A549 (cell line): ENCODE data around the gene ACAD8. TPM values are rescaled to one million over a fixed set of nuclear protein-coding genes. Genes with fewer than 3 reads are reported as not detected.

Experiments used
- ATAC-seq, 2 experiments: fragments of 200-7000 bp in 1 of 2; fragments of >200 bp in 1 of 2; cut with Nextera tagmentation in 1 of 2; cut with Tn5 transposase in 1 of 2; 3 replicates each; pipeline versions ENCODE4 v1.8.0 to v1.9.1; 2018 to 2020; ENCODE audit warnings: mild to moderate bottlenecking in 1 of 2, moderate library complexity in 1 of 2
- CTCF ChIA-PET: fragments of 300-600 bp; sonication (Branson Sonifier 250); formaldehyde crosslinking; extraction: SDS; loops from one replicate; lab custom pipeline; 2021; ENCODE audit warnings: antibody characterized with exemption, inconsistent platforms; lab: Yijun Ruan, JAX
- POLR2A ChIA-PET: fragments of 350-600 bp; formaldehyde crosslinking; extraction: SDS; loops from one replicate; lab custom pipeline; 2021; ENCODE audit warnings: antibody characterized with exemption, inconsistent platforms; lab: Yijun Ruan, JAX
- DNase-seq, 2 experiments: peaks; one replicate each; pipeline versions ENCODE4 v3.0.0 to v3.0.0-alpha.2; 2011 to 2016; ENCODE audit warnings: low read depth in 1 of 2, low spot score in 1 of 2
- FAIRE-seq: peaks from 2 replicates; lab custom pipeline; 2011; peaks lifted over from hg19 to GRCh38; lab: Jason Lieb, UNC
- H3K27ac ChIP-seq, 2 experiments: fragments of >200 bp; sonication (Bioruptor Twin); formaldehyde crosslinking; 3 replicates each; pipeline ENCODE4 v1.5.1; 2016 to 2017
- H3K4me1 ChIP-seq: fragments of >200 bp; sonication (Bioruptor Twin); formaldehyde crosslinking; 3 replicates; pipeline ENCODE4 v1.6.1; 2016
- H3K4me2 ChIP-seq: fragments of >200 bp; sonication (Bioruptor Twin); formaldehyde crosslinking; 3 replicates; pipeline ENCODE4 v1.6.1; 2016
- H3K4me3 ChIP-seq: fragments of >200 bp; sonication (Bioruptor Twin); formaldehyde crosslinking; 3 replicates; pipeline ENCODE4 v1.5.1; 2016
- H3K9me3 ChIP-seq: fragments of >200 bp; sonication (Bioruptor Twin); formaldehyde crosslinking; 3 replicates; pipeline ENCODE4 v1.6.1; 2016
- ATOH8 ChIP-seq: fragments of 250-450 bp; sonication (Bioruptor Pico); IDR thresholded peaks from 2 replicates; pipeline ENCODE4 v1.5.0; 2020; ENCODE audit warnings: low read depth, mild to moderate bottlenecking, moderate library complexity
- BHLHE40 ChIP-seq: IDR thresholded peaks from 2 replicates; pipeline ENCODE4 v1.6.1; 2012; ENCODE audit warnings: low read depth, low read length, inconsistent platforms
- CBX8 ChIP-seq: fragments of 200-600 bp; sonication (generic); IDR thresholded peaks from 2 replicates; pipeline ENCODE4 v1.6.1; 2016
- CEBPB ChIP-seq, 2 experiments: fragments of >200 bp in 1 of 2; sonication (Bioruptor Twin) in 1 of 2; formaldehyde crosslinking in 1 of 2; IDR thresholded peaks; 2 replicates each; pipeline ENCODE4 v1.6.1; 2012 to 2016
- CHD2 ChIP-seq: fragments of 150-350 bp; IDR thresholded peaks from 2 replicates; pipeline ENCODE4 v1.6.1; 2014; ENCODE audit warnings: low read length; ENCODE audit not compliant: partially characterized antibody
- CHD4 ChIP-seq: fragments of 200-600 bp; sonication (generic); IDR thresholded peaks from 2 replicates; pipeline ENCODE4 v1.6.1; 2016; ENCODE audit warnings: antibody characterized with exemption, mild to moderate bottlenecking, borderline replicate concordance
- EHMT2 ChIP-seq: fragments of 200-600 bp; sonication (generic); IDR thresholded peaks from 2 replicates; pipeline ENCODE4 v1.6.1; 2016; ENCODE audit warnings: antibody characterized with exemption, low read depth, mild to moderate bottlenecking, moderate library complexity
- FOSB ChIP-seq: fragments of 250-450 bp; sonication (Bioruptor Pico); IDR thresholded peaks from 2 replicates; pipeline ENCODE4 v1.5.0; 2020; ENCODE audit warnings: mild to moderate bottlenecking, moderate library complexity
- FOSL2 ChIP-seq, 2 experiments: fragments of 450-650 bp in 1 of 2; fragments of >200 bp in 1 of 2; sonication (Bioruptor Twin) in 1 of 2; formaldehyde crosslinking; IDR thresholded peaks; 2 replicates each; pipeline versions ENCODE4 v1.5.0 to v1.6.1; 2016 to 2020; ENCODE audit warnings: mild to moderate bottlenecking in 1 of 2, moderate library complexity in 1 of 2
- FOXS1 ChIP-seq: fragments of 250-450 bp; sonication (Bioruptor Pico); IDR thresholded peaks from 2 replicates; pipeline ENCODE4 v1.5.0; 2020; ENCODE audit warnings: mild to moderate bottlenecking, moderate library complexity
- HDAC2 ChIP-seq: fragments of 200-600 bp; sonication (generic); IDR thresholded peaks from 2 replicates; pipeline ENCODE4 v1.6.1; 2016
- JUNB ChIP-seq: fragments of >200 bp; sonication (Bioruptor Twin); formaldehyde crosslinking; IDR thresholded peaks from 2 replicates; pipeline ENCODE4 v1.6.1; 2016
- KDM5A ChIP-seq: fragments of 200-600 bp; sonication (generic); IDR thresholded peaks from 2 replicates; pipeline ENCODE4 v1.6.1; 2016; ENCODE audit warnings: antibody characterized with exemption, mild to moderate bottlenecking
- MAZ ChIP-seq: fragments of 150-350 bp; IDR thresholded peaks from 2 replicates; pipeline ENCODE4 v1.6.1; 2014; ENCODE audit warnings: antibody characterized with exemption, low read depth, low read length, borderline replicate concordance
- NFE2L2 ChIP-seq: fragments of 150-350 bp; conservative IDR thresholded peaks from 2 replicates; pipeline ENCODE4 v1.6.1; 2014; ENCODE audit warnings: low read length
- NPAS2 ChIP-seq: fragments of 250-450 bp; sonication (Bioruptor Pico); IDR thresholded peaks from 2 replicates; pipeline ENCODE4 v1.8.0; 2022; ENCODE audit warnings: mild to moderate bottlenecking, moderate library complexity, borderline replicate concordance
- PHF8 ChIP-seq: fragments of 200-600 bp; sonication (generic); IDR thresholded peaks from 2 replicates; pipeline ENCODE4 v1.6.1; 2016; ENCODE audit warnings: low read depth, mild to moderate bottlenecking, antibody characterized with exemption, moderate library complexity, borderline replicate concordance
- RARB ChIP-seq: fragments of 250-450 bp; sonication (Bioruptor Pico); IDR thresholded peaks from 2 replicates; pipeline ENCODE4 v1.8.0; 2021; ENCODE audit warnings: mild to moderate bottlenecking, moderate library complexity
- SMC3 ChIP-seq: fragments of >200 bp; sonication (Bioruptor Twin); formaldehyde crosslinking; IDR thresholded peaks from 3 replicates; pipeline ENCODE4 v1.6.1; 2018; ENCODE audit warnings: inconsistent platforms
- SREBF2 ChIP-seq: fragments of 450-650 bp; IDR thresholded peaks from 2 replicates; pipeline ENCODE4 v1.6.1; 2014; ENCODE audit warnings: mild to moderate bottlenecking, moderate library complexity
- ZFP36 ChIP-seq: fragments of 450-650 bp; IDR thresholded peaks from 2 replicates; pipeline ENCODE4 v1.6.1; 2014; ENCODE audit warnings: borderline replicate concordance; ENCODE audit not compliant: partially characterized antibody
- ZNF302 ChIP-seq: fragments of 250-450 bp; sonication (Bioruptor Pico); IDR thresholded peaks from 2 replicates; pipeline ENCODE4 v1.9.0; 2021; ENCODE audit warnings: inconsistent platforms, mild to moderate bottlenecking, moderate library complexity
- ZSCAN20 ChIP-seq: fragments of 250-450 bp; sonication (Bioruptor Pico); IDR thresholded peaks from 2 replicates; pipeline ENCODE4 v1.8.0; 2022; ENCODE audit warnings: mild to moderate bottlenecking, moderate library complexity
- WGBS: methylation state at CpG from one replicate; pipeline ENCODE4 v1.1.6; 2017; ENCODE audit errors: missing lambda C conversion rate; 5-methylcytosine and 5-hydroxymethylcytosine counted together
- polyA plus RNA-seq, 4 experiments: library from polyadenylated mRNA; depleted of rRNA in 3 of 4; stranded (reverse); fragments of >200 nt; fragmentation: RNase III in 1 of 4; extraction: RNeasy Plus Mini Kit Qiagen cat#74134 plus additional on column Dnase treatment in 1 of 4; gene quantifications; 2 replicates in 3 of 4; 3 replicates in 1 of 4; pipeline ENCODE4 v1.2.3, GENCODE V29; 2011 to 2017
- TF ChIP-seq, protein P1 (sequence below): IDR thresholded peaks from 2 replicates; pipeline ENCODE4 v1.6.1; 2012
- TF ChIP-seq, protein P2 (sequence below): IDR thresholded peaks from 2 replicates; pipeline ENCODE4 v1.6.1; 2012
- TF ChIP-seq, protein P3 (sequence below): fragments of >200 bp; sonication (Bioruptor Twin); formaldehyde crosslinking; IDR thresholded peaks from 3 replicates; pipeline ENCODE4 v1.5.1; 2016
- TF ChIP-seq, protein P4 (sequence below): fragments of >200 bp; sonication (Bioruptor Twin); formaldehyde crosslinking; IDR thresholded peaks from 2 replicates; pipeline ENCODE4 v1.6.1; 2016

Gene ACAD8
- polyA plus RNA-seq, 2 of the 4 experiments (the other 2 are of a cell fraction) = 13.5 to 16.9 TPM

- ChIA-PET CTCF (interaction anchor here (1.9 kb wide), 1 partner anchor 13 kb away, joined by 5 read pairs; no protein-coding TSS in a partner anchor), POLR2A (interaction anchor here (1.4 kb wide), 1 partner anchor 25 kb away, joined by 6 read pairs; the partner anchor contains the start of genes NCAPD3 and VPS26B)
- FAIRE-seq (no peak), ATAC-seq (no peak), DNase-seq (no peak)
- H3K4me1 ChIP-seq = peaks cover 5% of the 10 kb centered on the region; the same call in 2 of the 3 replicates
- no peaks in the 10 kb centered on the region for H3K9me3 ChIP-seq
- TF ChIP-seq CHD2 (no peak), FOSB (CRISPR knock-in tag) (no peak), NPAS2 (CRISPR knock-in tag) (no peak), CBX8 (no peak), MAZ (no peak), FOSL2 (IDR thresholded peaks at IDR 0.05) (no peak), FOSL2 (CRISPR knock-in tag; IDR thresholded peaks at IDR 0.05) (no peak), KDM5A (no peak), RARB (CRISPR knock-in tag) (no peak), SMC3 (no peak), PHF8 (no peak), ZSCAN20 (CRISPR knock-in tag) (no peak), NFE2L2 (no peak), JUNB (no peak)
- TF ChIP-seq, protein P1, sequence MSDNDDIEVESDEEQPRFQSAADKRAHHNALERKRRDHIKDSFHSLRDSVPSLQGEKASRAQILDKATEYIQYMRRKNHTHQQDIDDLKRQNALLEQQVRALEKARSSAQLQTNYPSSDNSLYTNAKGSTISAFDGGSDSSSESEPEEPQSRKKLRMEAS = no peak
- TF ChIP-seq, protein P2, sequence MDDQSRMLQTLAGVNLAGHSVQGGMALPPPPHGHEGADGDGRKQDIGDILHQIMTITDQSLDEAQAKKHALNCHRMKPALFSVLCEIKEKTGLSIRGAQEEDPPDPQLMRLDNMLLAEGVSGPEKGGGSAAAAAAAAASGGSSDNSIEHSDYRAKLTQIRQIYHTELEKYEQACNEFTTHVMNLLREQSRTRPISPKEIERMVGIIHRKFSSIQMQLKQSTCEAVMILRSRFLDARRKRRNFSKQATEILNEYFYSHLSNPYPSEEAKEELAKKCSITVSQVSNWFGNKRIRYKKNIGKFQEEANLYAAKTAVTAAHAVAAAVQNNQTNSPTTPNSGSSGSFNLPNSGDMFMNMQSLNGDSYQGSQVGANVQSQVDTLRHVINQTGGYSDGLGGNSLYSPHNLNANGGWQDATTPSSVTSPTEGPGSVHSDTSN = no peak
- TF ChIP-seq, protein P3, sequence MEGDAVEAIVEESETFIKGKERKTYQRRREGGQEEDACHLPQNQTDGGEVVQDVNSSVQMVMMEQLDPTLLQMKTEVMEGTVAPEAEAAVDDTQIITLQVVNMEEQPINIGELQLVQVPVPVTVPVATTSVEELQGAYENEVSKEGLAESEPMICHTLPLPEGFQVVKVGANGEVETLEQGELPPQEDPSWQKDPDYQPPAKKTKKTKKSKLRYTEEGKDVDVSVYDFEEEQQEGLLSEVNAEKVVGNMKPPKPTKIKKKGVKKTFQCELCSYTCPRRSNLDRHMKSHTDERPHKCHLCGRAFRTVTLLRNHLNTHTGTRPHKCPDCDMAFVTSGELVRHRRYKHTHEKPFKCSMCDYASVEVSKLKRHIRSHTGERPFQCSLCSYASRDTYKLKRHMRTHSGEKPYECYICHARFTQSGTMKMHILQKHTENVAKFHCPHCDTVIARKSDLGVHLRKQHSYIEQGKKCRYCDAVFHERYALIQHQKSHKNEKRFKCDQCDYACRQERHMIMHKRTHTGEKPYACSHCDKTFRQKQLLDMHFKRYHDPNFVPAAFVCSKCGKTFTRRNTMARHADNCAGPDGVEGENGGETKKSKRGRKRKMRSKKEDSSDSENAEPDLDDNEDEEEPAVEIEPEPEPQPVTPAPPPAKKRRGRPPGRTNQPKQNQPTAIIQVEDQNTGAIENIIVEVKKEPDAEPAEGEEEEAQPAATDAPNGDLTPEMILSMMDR = no peak
- TF ChIP-seq, protein P4, sequence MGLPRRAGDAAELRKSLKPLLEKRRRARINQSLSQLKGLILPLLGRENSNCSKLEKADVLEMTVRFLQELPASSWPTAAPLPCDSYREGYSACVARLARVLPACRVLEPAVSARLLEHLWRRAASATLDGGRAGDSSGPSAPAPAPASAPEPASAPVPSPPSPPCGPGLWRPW = no peak
- no peak overlapping the region for H3K4me3 ChIP-seq
- no peak overlapping the region for H3K4me2 ChIP-seq
- 80% methylated on average over 7 of the region's 7 CpGs for WGBS
- H3K27ac ChIP-seq = no peak overlapping the region
These were observed 4.4 kb upstream of the ACAD8 start for GRCh38 chr11:134248910-134249480.

- ChIA-PET POLR2A (interaction anchor here (1.4 kb wide), 1 partner anchor 26 kb away, joined by 6 read pairs; the partner anchor contains the start of genes NCAPD3 and VPS26B), CTCF (interaction anchor here (0.7 to 1.9 kb wide), 3 partner anchors 12 to 200 kb away, joined by 3 to 5 read pairs (median 3); no protein-coding TSS in a partner anchor)
- no peak for FAIRE-seq
These were observed 3.1 kb upstream of the ACAD8 start for GRCh38 chr11:134250246-134250645.

More at GRCh38 chr11:134250246-134250645, 3.1 kb upstream of the ACAD8 start:
- no peak overlapping the region for H3K27ac ChIP-seq
- no peak for DNase-seq
- no peaks in the 10 kb centered on the region for H3K9me3 ChIP-seq
- H3K4me1 ChIP-seq = peaks cover 13% of the 10 kb centered on the region
- ATAC-seq = no peak
- TF ChIP-seq ZNF302 = no peak
- no peak for TF ChIP-seq JUNB
- TF ChIP-seq BHLHE40 = no peak
- no peak for TF ChIP-seq SMC3
- TF ChIP-seq NPAS2 (CRISPR knock-in tag) = no peak
- TF ChIP-seq ATOH8 = no peak
- TF ChIP-seq EHMT2 = no peak
- TF ChIP-seq MAZ = no peak
- no peak for TF ChIP-seq FOXS1 (CRISPR knock-in tag)
- TF ChIP-seq RARB (CRISPR knock-in tag) = no peak
- TF ChIP-seq HDAC2 = no peak
- no peak for TF ChIP-seq SREBF2
- TF ChIP-seq CBX8 = no peak
- TF ChIP-seq CEBPB (IDR thresholded peaks at IDR 0.05) = no peak
- no peak for TF ChIP-seq ZFP36
- no peak for TF ChIP-seq CHD4
- no peak overlapping the region for H3K4me3 ChIP-seq
- H3K4me2 ChIP-seq = no peak overlapping the region
- 86% methylated on average over 3 of the region's 3 CpGs for WGBS
